ENCODE results near the gene ADGRB3. TPM values are rescaled to one million over a fixed set of nuclear protein-coding genes. Genes with fewer than 3 reads are reported as not detected.
"Not testable (repeated sequence)": the region's sequence is repeated elsewhere in the genome, so short reads cannot be mapped to it uniquely, and the experiment has no call there.

Gene ADGRB3
- total and polyA plus RNA-seq, 5 experiments from 2014 or later: not detected

- ATAC-seq (no peak), DNase-seq (no peak)
- Mint-ChIP-seq H3K4me3 (no peak overlapping the region), H3K36me3 (no peaks in the 10 kb centered on the region), H3K27me3 (peaks cover 0 to 3% (median 0%) of the 10 kb centered on the region in 5 donors), H3K27ac (no peak overlapping the region), H3K9me3 (no peaks in the 10 kb centered on the region), H3K4me1 (no peaks in the 10 kb centered on the region)
- POLR2A ChIA-PET: no interaction called here
These were observed 343.3 kb downstream of the ADGRB3 start for GRCh38 chr6:68978411-68978810.

- not testable (repeated sequence) for ATAC-seq, H3K4me1 Mint-ChIP-seq, H3K36me3 Mint-ChIP-seq
These were observed 346.6 kb downstream of the ADGRB3 start for GRCh38 chr6:68981668-68982067.

GRCh38 chr6:68988698-68989097, 353.6 kb downstream of the ADGRB3 start:
- ATAC-seq (no peak), DNase-seq (no peak)
- Mint-ChIP-seq H3K27ac (no peak overlapping the region), H3K9me3 (peaks cover 0 to 4% (median 0%) of the 10 kb centered on the region in 9 donors), H3K36me3 (no peaks in the 10 kb centered on the region), H3K4me3 (no peak overlapping the region), H3K27me3 (peaks cover 0 to 6% (median 0%) of the 10 kb centered on the region in 5 donors), H3K4me1 (no peaks in the 10 kb centered on the region)
- POLR2A ChIA-PET: no interaction called here

More at GRCh38 chr6:68981668-68982067, 346.6 kb downstream of the ADGRB3 start:
- H3K27me3 Mint-ChIP-seq, H3K9me3 Mint-ChIP-seq, DNase-seq, H3K27ac Mint-ChIP-seq, POLR2A ChIA-PET, H3K4me3 Mint-ChIP-seq: not testable (repeated sequence)

- peaks cover 0 to 4% (median 0%) of the 10 kb centered on the region in 9 donors for H3K9me3 Mint-ChIP-seq
- no peaks in the 10 kb centered on the region for H3K27me3 Mint-ChIP-seq
- H3K4me3 Mint-ChIP-seq: no peak overlapping the region
- H3K36me3 Mint-ChIP-seq: no peaks in the 10 kb centered on the region
- no peak for ATAC-seq
- POLR2A ChIA-PET: no interaction called here
- DNase-seq: no peak
- H3K27ac Mint-ChIP-seq: no peak overlapping the region
- H3K4me1 Mint-ChIP-seq: no peaks in the 10 kb centered on the region
These were observed 355.2 kb downstream of the ADGRB3 start for GRCh38 chr6:68990317-68990716.

- peaks cover 0 to 3% (median 0%) of the 10 kb centered on the region in 5 donors for H3K27me3 Mint-ChIP-seq
- peaks cover 0 to 10% (median 0%) of the 10 kb centered on the region in 9 donors for H3K9me3 Mint-ChIP-seq
- no peaks in the 10 kb centered on the region for H3K4me1 Mint-ChIP-seq
- POLR2A ChIA-PET: no interaction called here
- ATAC-seq (no peak), DNase-seq (no peak)
- no peak overlapping the region for H3K4me3 Mint-ChIP-seq
- H3K27ac Mint-ChIP-seq: no peak overlapping the region
- no peaks in the 10 kb centered on the region for H3K36me3 Mint-ChIP-seq
These were observed 358.8 kb downstream of the ADGRB3 start for GRCh38 chr6:68993911-68994310.

- H3K9me3 Mint-ChIP-seq: peaks cover 0 to 10% (median 0%) of the 10 kb centered on the region in 9 donors
These were observed 359.4 kb downstream of the ADGRB3 start for GRCh38 chr6:68994521-68994920.

GRCh38 chr6:69005199-69005598, 370.1 kb downstream of the ADGRB3 start:
- Mint-ChIP-seq H3K9me3 (peaks cover 0 to 25% (median 0%) of the 10 kb centered on the region in 9 donors), H3K4me3 (no peak overlapping the region), H3K27ac (no peak overlapping the region), H3K4me1 (no peaks in the 10 kb centered on the region), H3K27me3 (peaks cover 0 to 1% (median 0%) of the 10 kb centered on the region in 5 donors), H3K36me3 (no peaks in the 10 kb centered on the region)
- POLR2A ChIA-PET: no interaction called here
- no peak for DNase-seq
- no peak for ATAC-seq

More at GRCh38 chr6:68994521-68994920, 359.4 kb downstream of the ADGRB3 start:
- H3K4me1 Mint-ChIP-seq: no peaks in the 10 kb centered on the region
- no peak overlapping the region for H3K4me3 Mint-ChIP-seq
- peaks cover 0 to 3% (median 0%) of the 10 kb centered on the region in 5 donors for H3K27me3 Mint-ChIP-seq
- no peak for DNase-seq
- POLR2A ChIA-PET: no interaction called here
- no peak overlapping the region for H3K27ac Mint-ChIP-seq
- ATAC-seq: no peak
- H3K36me3 Mint-ChIP-seq: no peaks in the 10 kb centered on the region

- no peaks in the 10 kb centered on the region for H3K36me3 Mint-ChIP-seq
- peaks cover 0 to 25% (median 0%) of the 10 kb centered on the region in 9 donors for H3K9me3 Mint-ChIP-seq
- H3K27ac Mint-ChIP-seq: no peak overlapping the region
- POLR2A ChIA-PET: no interaction called here
- H3K4me3 Mint-ChIP-seq: no peak overlapping the region
- no peaks in the 10 kb centered on the region for H3K4me1 Mint-ChIP-seq
- DNase-seq (no peak), ATAC-seq (no peak)
- no peaks in the 10 kb centered on the region for H3K27me3 Mint-ChIP-seq
These were observed 372.7 kb downstream of the ADGRB3 start for GRCh38 chr6:69007781-69008180.

- ATAC-seq (no peak), DNase-seq (no peak)
- H3K4me1 Mint-ChIP-seq: no peaks in the 10 kb centered on the region
- H3K9me3 Mint-ChIP-seq: peaks cover 0 to 19% (median 0%) of the 10 kb centered on the region in 9 donors
- no peak overlapping the region for H3K4me3 Mint-ChIP-seq
- no peak overlapping the region for H3K27ac Mint-ChIP-seq
- no peaks in the 10 kb centered on the region for H3K27me3 Mint-ChIP-seq
- H3K36me3 Mint-ChIP-seq: no peaks in the 10 kb centered on the region
- POLR2A ChIA-PET: no interaction called here
These were observed 377.1 kb downstream of the ADGRB3 start for GRCh38 chr6:69012211-69012610.

- H3K27me3 Mint-ChIP-seq: no peaks in the 10 kb centered on the region
- ATAC-seq (no peak), DNase-seq (no peak)
- H3K36me3 Mint-ChIP-seq: no peaks in the 10 kb centered on the region
- H3K4me1 Mint-ChIP-seq: no peaks in the 10 kb centered on the region
- POLR2A ChIA-PET: no interaction called here
- H3K27ac Mint-ChIP-seq: no peak overlapping the region
- peaks cover 0 to 12% (median 0%) of the 10 kb centered on the region in 9 donors for H3K9me3 Mint-ChIP-seq
- no peak overlapping the region for H3K4me3 Mint-ChIP-seq
These were observed 377.8 kb downstream of the ADGRB3 start for GRCh38 chr6:69012876-69013275.

- Mint-ChIP-seq H3K9me3 (peaks cover 0 to 4% (median 0%) of the 10 kb centered on the region in 9 donors), H3K4me1 (no peaks in the 10 kb centered on the region), H3K27ac (no peak overlapping the region), H3K4me3 (no peak overlapping the region), H3K36me3 (no peaks in the 10 kb centered on the region), H3K27me3 (no peaks in the 10 kb centered on the region)
- POLR2A ChIA-PET: no interaction called here
- ATAC-seq (no peak), DNase-seq (no peak)
These were observed 383.8 kb downstream of the ADGRB3 start for GRCh38 chr6:69018906-69019305.

- Mint-ChIP-seq H3K9me3 (peaks cover 0 to 4% (median 0%) of the 10 kb centered on the region in 9 donors), H3K36me3 (no peaks in the 10 kb centered on the region), H3K4me3 (no peak overlapping the region), H3K4me1 (no peaks in the 10 kb centered on the region), H3K27ac (no peak overlapping the region), H3K27me3 (no peaks in the 10 kb centered on the region)
- no peak for ATAC-seq
- no peak for DNase-seq
- POLR2A ChIA-PET: no interaction called here
These were observed 384.8 kb downstream of the ADGRB3 start for GRCh38 chr6:69019832-69020231.

GRCh38 chr6:69022993-69023392, 387.9 kb downstream of the ADGRB3 start:
- ATAC-seq: no peak
- Mint-ChIP-seq H3K4me3 (no peak overlapping the region), H3K36me3 (no peaks in the 10 kb centered on the region), H3K27me3 (no peaks in the 10 kb centered on the region), H3K9me3 (peaks cover 0 to 8% (median 0%) of the 10 kb centered on the region in 9 donors), H3K4me1 (no peaks in the 10 kb centered on the region), H3K27ac (no peak overlapping the region)
- POLR2A ChIA-PET: no interaction called here
- no peak for DNase-seq

GRCh38 chr6:69026243-69026642, 391.2 kb downstream of the ADGRB3 start:
- ATAC-seq: no peak

More at GRCh38 chr6:69026243-69026642, 391.2 kb downstream of the ADGRB3 start:
- DNase-seq: no peak
- Mint-ChIP-seq H3K9me3 (peaks cover 0 to 8% (median 0%) of the 10 kb centered on the region in 9 donors), H3K27me3 (no peaks in the 10 kb centered on the region), H3K27ac (no peak overlapping the region), H3K36me3 (no peaks in the 10 kb centered on the region), H3K4me1 (no peaks in the 10 kb centered on the region), H3K4me3 (no peak overlapping the region)
- POLR2A ChIA-PET: no interaction called here

All from naive thymus-derived CD8-positive, alpha-beta T cell (primary cell).